Activated CD4-positive, CD25-positive, alpha-beta regulatory T cell treated with anti-CD3 and anti-CD28 coated beads, Interleukin-2, amount 50 U/mL, for 16 hours (primary cell): Measurements from ENCODE around the gene MYH9.
"Not testable (repeated sequence)": the region's sequence is repeated elsewhere in the genome, so short reads cannot be mapped to it uniquely, and the experiment has no call there.

Source experiments
- DNase-seq: peaks from one replicate; pipeline ENCODE4 v3.0.0-alpha.2; 2020; ENCODE audit warnings: low read depth, low spot score

The MYH9 gene

GRCh38 chr22:36415415-36416168 lies 27.8 kb upstream of the MYH9 start:
- no peak for DNase-seq

GRCh38 chr22:36413022-36413775 lies 25.4 kb upstream of the MYH9 start:
- DNase-seq: no peak

GRCh38 chr22:36411589-36412258 lies 24.0 kb upstream of the MYH9 start:
- DNase-seq: no peak

- peak; percentile 44 for DNase-seq
These were observed 22.4 kb upstream of the MYH9 start for GRCh38 chr22:36409911-36410756.

GRCh38 chr22:36409554-36409910 lies 21.8 kb upstream of the MYH9 start:
- DNase-seq: not testable (repeated sequence)

- no peak for DNase-seq
These were observed 21.3 kb upstream of the MYH9 start for GRCh38 chr22:36409056-36409455.

GRCh38 chr22:36406721-36407120 lies 19.0 kb upstream of the MYH9 start:
- no peak for DNase-seq

- peak; percentile 9 for DNase-seq
These were observed 18.1 kb upstream of the MYH9 start for GRCh38 chr22:36405671-36406538.

- DNase-seq: no peak
These were observed 17.5 kb upstream of the MYH9 start for GRCh38 chr22:36405221-36405661.

- DNase-seq: no peak
These were observed 16.7 kb upstream of the MYH9 start for GRCh38 chr22:36404446-36404845.

- DNase-seq: no peak
These were observed 11.7 kb upstream of the MYH9 start for GRCh38 chr22:36399472-36399778.

- no peak for DNase-seq
These were observed 11.1 kb upstream of the MYH9 start for GRCh38 chr22:36398601-36399471.

- no peak for DNase-seq
These were observed 9.6 kb upstream of the MYH9 start for GRCh38 chr22:36397131-36398093.

GRCh38 chr22:36395915-36396314 lies 8.1 kb upstream of the MYH9 start:
- DNase-seq: no peak

GRCh38 chr22:36395055-36395849 lies 7.5 kb upstream of the MYH9 start:
- DNase-seq: no peak

- DNase-seq: no peak
These were observed 3.9 kb upstream of the MYH9 start for GRCh38 chr22:36391638-36392037.

- not testable (repeated sequence) for DNase-seq
These were observed 1.4 kb upstream of the MYH9 start for GRCh38 chr22:36389122-36389521.

GRCh38 chr22:36387709-36387958 lies 133 bp downstream of the MYH9 start:
- DNase-seq: no peak
